Left lobe of liver (tissue), 2 donors: ENCODE data around the gene KCTD8. TPM values are rescaled to one million over a fixed set of nuclear protein-coding genes. Genes with fewer than 3 reads are reported as not detected.
"Not testable (repeated sequence)": the region's sequence is repeated elsewhere in the genome, so short reads cannot be mapped to it uniquely, and the experiment has no call there.

Experiments
- ATAC-seq: fragments of 200-7000 bp; cut with Tn5 transposase; one replicate; pipeline ENCODE4 v1.9.1; 2020; ENCODE audit warnings: mild to moderate bottlenecking, moderate library complexity
- DNase-seq: peaks from one replicate; pipeline ENCODE4 v3.0.0-alpha.2; 2020; ENCODE audit warnings: low spot score
- total RNA-seq: library from RNA; stranded (reverse); gene quantifications from one replicate; pipeline ENCODE4 v1.2.1, GENCODE V29; 2021
- donor health status: DM: no; HTN: no; CAD: no; lungs with moderate emphysema.
- donor health status: DM: no; HTN: yes; CAD: no.

KCTD8 gene
- total RNA-seq, 1 donor from 2014 or later = not detected

- ATAC-seq, DNase-seq: not testable (repeated sequence)
Observed at GRCh38 chr4:44167766-44168165, 280.8 kb downstream of the KCTD8 start.

GRCh38 chr4:44165938-44166337 is 282.7 kb downstream of the KCTD8 start:
- DNase-seq (no peak), ATAC-seq (no peak)

- no peak for DNase-seq
- no peak for ATAC-seq
Observed at GRCh38 chr4:44162538-44163270, 285.9 kb downstream of the KCTD8 start.

DNA sequence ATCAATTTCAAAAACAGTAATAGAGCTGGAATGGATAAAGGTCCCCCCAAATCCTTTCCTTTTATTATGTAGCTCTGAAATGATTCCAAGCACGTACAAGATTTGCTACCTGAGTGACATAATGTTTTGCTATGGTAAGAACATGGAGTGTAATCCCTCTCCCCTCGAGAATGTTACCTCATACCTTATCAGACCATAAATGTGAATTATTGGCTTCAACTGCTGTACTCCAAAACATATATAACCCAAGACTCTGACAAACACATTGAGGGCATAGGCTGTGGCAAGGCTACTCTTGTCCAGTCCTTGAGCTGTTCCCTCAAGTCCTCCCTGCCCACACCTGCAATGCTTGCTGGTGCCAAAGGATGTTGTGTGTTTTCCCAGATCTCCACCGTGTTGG is 286.9 kb downstream of the KCTD8 start:
- DNase-seq = no peak
- ATAC-seq = no peak

DNA sequence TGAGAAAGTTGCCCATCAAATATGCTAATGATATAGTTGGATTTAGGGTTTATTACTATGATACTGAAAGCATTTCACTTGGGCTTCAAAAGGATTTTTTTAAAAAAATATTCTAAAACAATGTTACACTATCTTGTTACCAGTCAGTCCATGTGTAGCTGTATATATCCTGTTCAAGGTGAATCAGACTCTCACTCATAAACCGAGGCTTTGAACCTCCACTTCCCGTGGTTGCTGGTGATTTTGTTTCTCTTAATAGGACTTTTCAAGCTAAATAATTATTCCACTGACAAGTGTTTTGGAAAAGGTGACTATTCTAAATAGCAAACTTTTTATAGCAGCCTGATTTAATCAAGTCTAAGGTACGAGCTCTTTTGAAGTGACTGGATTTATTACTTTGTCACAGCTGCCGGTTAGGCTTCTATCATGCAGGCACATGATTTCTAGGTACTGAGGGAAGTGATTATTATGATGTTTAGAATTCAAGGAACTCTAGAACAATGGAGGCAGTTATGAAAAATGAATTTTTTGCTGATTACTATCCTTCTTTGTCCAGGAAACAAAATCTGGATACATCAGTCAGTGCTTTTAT is 287.7 kb downstream of the KCTD8 start:
- ATAC-seq (no peak), DNase-seq (no peak)

- no peak for ATAC-seq
- DNase-seq = no peak
Observed at GRCh38 chr4:44159991-44160390, 288.6 kb downstream of the KCTD8 start.

DNA sequence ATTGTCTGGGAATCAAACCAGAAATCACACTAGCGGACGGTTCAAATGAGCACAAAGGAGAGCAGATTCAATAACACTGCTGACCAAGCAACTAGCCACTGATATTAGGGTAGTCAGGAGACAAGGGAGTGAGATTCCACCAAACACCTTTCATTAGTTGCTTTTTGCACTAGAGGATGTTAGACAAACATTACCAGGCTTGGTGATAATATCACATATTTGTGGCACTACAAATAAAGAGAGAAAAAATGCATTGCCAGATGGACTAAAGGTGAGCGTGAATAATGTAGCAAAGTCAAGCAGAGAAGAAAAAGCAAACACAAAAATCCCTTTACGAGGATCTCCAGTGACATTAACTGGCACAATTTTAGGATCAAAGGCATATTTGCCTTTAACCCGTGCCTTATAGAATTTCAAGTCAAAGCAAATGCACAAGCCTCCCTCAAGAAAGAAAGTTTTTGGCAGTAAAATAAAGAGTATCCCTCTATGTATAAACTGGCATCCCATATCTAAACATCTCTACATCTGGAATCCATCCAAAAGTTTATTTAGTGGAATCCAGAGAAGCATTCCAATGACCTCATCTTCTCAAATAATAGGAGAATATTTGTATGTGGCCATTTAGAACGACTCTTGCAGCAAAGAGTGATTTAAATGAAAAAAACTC is 290.9 kb downstream of the KCTD8 start:
- DNase-seq (no peak), ATAC-seq (no peak)

DNA sequence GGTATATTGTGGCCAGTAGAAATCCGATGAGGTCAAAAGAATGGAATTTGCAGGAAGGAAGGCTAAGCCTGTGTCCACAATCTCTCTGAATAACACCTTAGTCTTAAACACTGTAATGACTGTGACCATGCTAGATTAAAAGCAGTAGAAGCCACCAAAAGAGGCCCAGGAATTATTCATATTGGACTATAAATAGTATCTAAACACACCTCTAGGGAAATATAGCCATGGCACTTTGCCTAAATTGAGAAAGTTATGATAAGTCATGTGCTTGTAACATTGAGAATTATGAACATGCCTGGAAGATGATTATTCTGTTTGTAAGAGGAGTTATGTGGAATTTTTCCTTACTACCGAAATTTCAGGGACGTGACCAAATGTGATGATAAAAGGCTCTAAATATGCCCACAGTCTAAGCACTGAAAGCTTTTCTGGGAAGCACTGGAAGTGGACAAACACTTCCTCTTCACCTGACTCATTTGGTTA is 298.5 kb downstream of the KCTD8 start:
- no peak for ATAC-seq

GRCh38 chr4:44149282-44149681 is 299.3 kb downstream of the KCTD8 start:
- DNase-seq (no peak), ATAC-seq (no peak)

More for the DNA sequence above, 298.5 kb downstream of the KCTD8 start:
- no peak for DNase-seq

DNA sequence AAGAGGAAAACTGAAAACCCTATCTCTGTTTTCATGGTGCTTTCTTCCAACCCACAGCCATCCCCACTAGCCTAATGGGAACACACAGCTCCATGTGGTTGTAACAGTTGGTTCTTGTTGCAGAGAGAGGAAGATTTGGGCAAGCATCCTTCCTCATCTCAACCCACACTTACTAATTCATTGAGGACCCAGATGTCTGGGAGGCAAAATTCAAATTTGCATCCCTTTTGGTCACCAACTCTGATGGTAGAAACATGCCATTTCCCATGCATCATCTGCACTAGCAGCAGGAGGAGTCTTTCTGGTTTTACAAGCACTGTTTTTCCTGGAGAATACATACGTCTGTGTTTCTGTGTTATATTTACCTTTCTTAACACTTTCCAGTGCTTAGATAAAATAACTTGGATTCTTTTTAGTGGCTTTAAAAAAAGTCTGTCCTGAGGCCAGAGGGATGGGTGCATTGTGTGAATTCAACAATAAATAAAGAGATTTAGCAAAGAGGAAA is 301.0 kb downstream of the KCTD8 start:
- no peak for DNase-seq
- ATAC-seq = no peak

DNA sequence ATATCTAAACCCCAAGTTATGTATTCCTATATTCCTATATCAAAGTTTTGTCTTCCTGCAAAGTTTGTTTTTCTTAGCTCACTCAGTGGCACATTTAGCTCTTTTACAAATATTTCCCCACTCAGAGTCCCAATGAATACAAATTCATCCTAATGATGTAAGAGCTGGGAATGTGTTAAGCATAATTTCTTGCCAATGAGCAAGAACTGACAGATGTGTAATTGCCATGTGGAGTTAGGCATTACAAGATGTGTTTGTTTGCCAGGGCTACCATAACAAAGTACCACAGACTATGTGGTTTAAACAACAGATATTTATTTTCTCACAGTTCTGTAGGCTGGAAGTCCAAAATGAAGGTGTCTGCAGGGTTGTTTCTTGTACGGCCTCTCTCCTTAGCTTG is 302.1 kb downstream of the KCTD8 start:
- DNase-seq = no peak
- ATAC-seq = no peak

GRCh38 chr4:44145868-44146267 is 302.7 kb downstream of the KCTD8 start:
- DNase-seq (no peak), ATAC-seq (no peak)

- DNase-seq (no peak), ATAC-seq (no peak)
Observed at GRCh38 chr4:44132526-44132925, 316.1 kb downstream of the KCTD8 start.

Other genes starting within 250 kb of the KCTD8 start
- not detected for gene YIPF7, start 202.8 kb upstream of the KCTD8 start, total RNA-seq
- 13.2 TPM for gene GUF1, start 229.6 kb upstream of the KCTD8 start, total RNA-seq